SU-DHL-6 (cell line): ENCODE data around the gene GRM7.

Experiments
- EZH2phosphoT487 ChIP-seq: fragments of 200-600 bp; sonication (generic), shearing (Covaris generic); conservative IDR thresholded peaks from 2 replicates; pipeline ENCODE4 v1.6.1; 2018; ENCODE audit warnings: mild to moderate bottlenecking, antibody characterized with exemption, low read length, moderate library complexity, mixed read lengths
- TF ChIP-seq, protein P1 (sequence below): fragments of 200-600 bp; sonication (generic); IDR thresholded peaks from one replicate; pipeline ENCODE4 v1.5.1; 2017; ENCODE audit warnings: antibody characterized with exemption, mild to moderate bottlenecking, low read length, moderate library complexity; ENCODE audit not compliant: insufficient read depth, poor library complexity, severe bottlenecking

DNA sequence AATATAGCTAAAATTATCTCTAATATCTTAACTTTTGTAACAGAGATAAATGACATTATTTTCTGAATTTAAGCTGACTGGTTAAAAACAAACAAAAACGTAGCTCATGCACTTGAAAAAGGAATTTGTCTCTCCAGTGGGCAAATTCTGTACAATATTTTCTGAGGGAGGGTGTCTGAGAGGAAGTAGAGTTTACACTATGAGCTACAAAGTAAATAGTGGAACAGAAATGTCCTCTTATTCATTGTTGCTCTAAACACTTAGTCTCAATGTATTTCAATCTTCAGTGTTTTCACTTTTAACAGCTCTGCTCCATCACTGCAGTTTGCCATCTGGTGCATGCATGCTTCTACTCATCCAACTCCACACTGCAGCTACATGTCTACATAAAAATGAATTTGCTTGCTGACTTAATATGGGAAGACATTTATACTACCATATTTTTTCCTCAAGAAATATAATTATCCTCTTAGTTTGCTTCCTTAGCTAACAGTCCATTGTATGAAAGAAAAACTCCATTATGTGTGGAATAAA lies 823.3 kb downstream of the GRM7 start:
- TF ChIP-seq, protein P1, sequence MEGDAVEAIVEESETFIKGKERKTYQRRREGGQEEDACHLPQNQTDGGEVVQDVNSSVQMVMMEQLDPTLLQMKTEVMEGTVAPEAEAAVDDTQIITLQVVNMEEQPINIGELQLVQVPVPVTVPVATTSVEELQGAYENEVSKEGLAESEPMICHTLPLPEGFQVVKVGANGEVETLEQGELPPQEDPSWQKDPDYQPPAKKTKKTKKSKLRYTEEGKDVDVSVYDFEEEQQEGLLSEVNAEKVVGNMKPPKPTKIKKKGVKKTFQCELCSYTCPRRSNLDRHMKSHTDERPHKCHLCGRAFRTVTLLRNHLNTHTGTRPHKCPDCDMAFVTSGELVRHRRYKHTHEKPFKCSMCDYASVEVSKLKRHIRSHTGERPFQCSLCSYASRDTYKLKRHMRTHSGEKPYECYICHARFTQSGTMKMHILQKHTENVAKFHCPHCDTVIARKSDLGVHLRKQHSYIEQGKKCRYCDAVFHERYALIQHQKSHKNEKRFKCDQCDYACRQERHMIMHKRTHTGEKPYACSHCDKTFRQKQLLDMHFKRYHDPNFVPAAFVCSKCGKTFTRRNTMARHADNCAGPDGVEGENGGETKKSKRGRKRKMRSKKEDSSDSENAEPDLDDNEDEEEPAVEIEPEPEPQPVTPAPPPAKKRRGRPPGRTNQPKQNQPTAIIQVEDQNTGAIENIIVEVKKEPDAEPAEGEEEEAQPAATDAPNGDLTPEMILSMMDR = no peak
- no peak for TF ChIP-seq EZH2phosphoT487
